Panc1 (cell line): ENCODE results near the gene PHRF1.

Experiments used
- POLR2AphosphoS5 ChIP-seq: IDR thresholded peaks from 2 replicates; pipeline ENCODE4 v1.6.1; 2012; ENCODE audit warnings: mild to moderate bottlenecking, low read depth, low read length, moderate library complexity
- TF ChIP-seq, protein P1 (sequence below): fragments of 450-650 bp; IDR thresholded peaks from 2 replicates; pipeline ENCODE4 v1.5.1; 2017; ENCODE audit warnings: mild to moderate bottlenecking

DNA sequence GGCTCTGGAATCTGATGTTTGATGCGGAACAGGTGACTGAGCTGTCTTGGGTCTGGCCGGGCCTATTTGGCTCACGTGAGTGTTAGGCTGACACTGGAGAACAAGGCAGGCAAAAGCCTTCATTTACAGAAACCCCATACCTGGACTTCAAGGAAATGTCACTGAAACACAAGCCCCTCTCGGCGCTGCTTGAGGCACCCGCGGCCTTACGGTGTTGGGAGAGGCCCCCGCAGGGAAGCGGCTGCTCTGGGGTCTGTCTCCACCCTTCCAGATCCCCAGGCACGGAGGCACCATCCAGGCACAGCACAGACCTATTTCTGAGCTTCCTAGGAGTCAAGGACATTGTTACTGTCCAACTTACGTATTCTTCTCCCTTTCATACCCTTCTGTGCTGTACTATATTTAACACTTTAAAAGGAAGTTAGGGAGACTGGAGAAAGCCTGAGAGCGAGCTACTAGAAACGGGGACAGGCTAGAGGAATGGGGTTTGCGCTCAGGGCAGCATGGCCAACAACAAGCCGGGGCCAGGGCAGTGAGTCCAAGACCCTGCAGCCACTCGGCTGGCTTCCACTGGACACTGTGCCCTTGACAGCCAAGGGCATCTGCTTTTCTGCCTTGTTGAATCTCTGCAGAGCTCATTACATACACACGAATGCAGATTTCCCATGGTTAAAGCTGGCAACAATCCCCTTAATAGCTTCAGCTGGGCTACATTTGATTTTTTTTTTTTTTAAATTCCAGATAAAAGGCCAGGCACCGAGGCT is 84.6 kb downstream of the PHRF1 start:
- TF ChIP-seq, protein P1, sequence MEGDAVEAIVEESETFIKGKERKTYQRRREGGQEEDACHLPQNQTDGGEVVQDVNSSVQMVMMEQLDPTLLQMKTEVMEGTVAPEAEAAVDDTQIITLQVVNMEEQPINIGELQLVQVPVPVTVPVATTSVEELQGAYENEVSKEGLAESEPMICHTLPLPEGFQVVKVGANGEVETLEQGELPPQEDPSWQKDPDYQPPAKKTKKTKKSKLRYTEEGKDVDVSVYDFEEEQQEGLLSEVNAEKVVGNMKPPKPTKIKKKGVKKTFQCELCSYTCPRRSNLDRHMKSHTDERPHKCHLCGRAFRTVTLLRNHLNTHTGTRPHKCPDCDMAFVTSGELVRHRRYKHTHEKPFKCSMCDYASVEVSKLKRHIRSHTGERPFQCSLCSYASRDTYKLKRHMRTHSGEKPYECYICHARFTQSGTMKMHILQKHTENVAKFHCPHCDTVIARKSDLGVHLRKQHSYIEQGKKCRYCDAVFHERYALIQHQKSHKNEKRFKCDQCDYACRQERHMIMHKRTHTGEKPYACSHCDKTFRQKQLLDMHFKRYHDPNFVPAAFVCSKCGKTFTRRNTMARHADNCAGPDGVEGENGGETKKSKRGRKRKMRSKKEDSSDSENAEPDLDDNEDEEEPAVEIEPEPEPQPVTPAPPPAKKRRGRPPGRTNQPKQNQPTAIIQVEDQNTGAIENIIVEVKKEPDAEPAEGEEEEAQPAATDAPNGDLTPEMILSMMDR, result no peak
- TF ChIP-seq POLR2AphosphoS5, result no peak
